GM19397 (cell line): Measurements from ENCODE around the gene ANKRD13B.

Source experiments
- ATAC-seq: cut with Tn5 transposase; IDR thresholded peaks from one replicate; pipeline ENCODE4 v1.9.1; 2021; ENCODE audit warnings: mild to moderate bottlenecking, moderate library complexity; ENCODE audit not compliant: unreplicated experiment

Gene ANKRD13B

GRCh38 chr17:29594519-29595090 lies 1.7 kb downstream of the ANKRD13B start:
- no peak for ATAC-seq

GRCh38 chr17:29595107-29595942 lies 2.4 kb downstream of the ANKRD13B start:
- no peak for ATAC-seq

- ATAC-seq: no peak
Measured at GRCh38 chr17:29595943-29596774, 3.2 kb downstream of the ANKRD13B start.

GRCh38 chr17:29596811-29597210 lies 3.9 kb downstream of the ANKRD13B start:
- no peak for ATAC-seq

- no peak for ATAC-seq
Measured at GRCh38 chr17:29597361-29598172, 4.6 kb downstream of the ANKRD13B start.

- no peak for ATAC-seq
Measured at GRCh38 chr17:29603109-29603674, 10.3 kb downstream of the ANKRD13B start.

- no peak for ATAC-seq
Measured at GRCh38 chr17:29607557-29608195, 14.7 kb downstream of the ANKRD13B start.

GRCh38 chr17:29608986-29609385 lies 16.1 kb downstream of the ANKRD13B start:
- ATAC-seq: no peak

- no peak for ATAC-seq
Measured at GRCh38 chr17:29610395-29610794, 17.5 kb downstream of the ANKRD13B start.

GRCh38 chr17:29611351-29612093 lies 18.6 kb downstream of the ANKRD13B start:
- no peak for ATAC-seq

GRCh38 chr17:29612094-29612403 lies 19.1 kb downstream of the ANKRD13B start:
- no peak for ATAC-seq

- ATAC-seq: no peak
Measured at GRCh38 chr17:29612404-29613280, 19.7 kb downstream of the ANKRD13B start.

GRCh38 chr17:29613352-29613837 lies 20.5 kb downstream of the ANKRD13B start:
- no peak for ATAC-seq

- no peak for ATAC-seq
Measured at GRCh38 chr17:29613856-29614255, 20.9 kb downstream of the ANKRD13B start.

GRCh38 chr17:29614349-29615047 lies 21.6 kb downstream of the ANKRD13B start:
- no peak for ATAC-seq

- ATAC-seq: no peak
Measured at GRCh38 chr17:29615048-29615385, 22.1 kb downstream of the ANKRD13B start.

- peak; percentile 61 for ATAC-seq
Measured at GRCh38 chr17:29615492-29616299, 22.8 kb downstream of the ANKRD13B start.
